ENCODE results near the gene OPN5. TPM values are rescaled to one million over a fixed set of nuclear protein-coding genes. Genes with fewer than 3 reads are reported as not detected.

OPN5 gene
- total and polyA plus RNA-seq, 8 donors = not detected

DNA sequence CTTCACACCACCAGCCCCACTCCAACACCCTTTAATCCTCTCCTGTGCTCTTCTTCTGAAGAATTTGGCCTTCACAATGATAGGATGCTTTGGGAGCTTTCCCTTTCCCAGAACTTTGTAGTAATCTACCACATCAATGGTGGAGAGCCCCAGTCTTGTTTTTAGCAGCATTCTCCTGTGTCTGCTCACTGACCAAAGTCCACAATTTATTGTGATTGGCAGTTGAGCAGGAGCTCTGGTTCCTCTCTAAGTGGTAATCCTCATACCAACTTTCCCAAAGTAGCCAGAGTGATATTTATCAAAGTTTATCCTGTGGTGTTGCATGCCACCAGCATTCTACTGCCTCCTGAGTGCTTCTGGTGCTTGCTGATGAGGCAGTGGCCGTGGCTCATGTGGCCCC is 29.0 kb upstream of the OPN5 start:
- H3K36me3 ChIP-seq = no peaks in the 10 kb centered on the region
- no peak overlapping the region for H3K27ac ChIP-seq
- no peak for ATAC-seq
- no peaks in the 10 kb centered on the region for H3K27me3 ChIP-seq
- DNase-seq = no peak
- WGBS, 2 donors = 61 to 66% methylated on average over 1 of the region's 1 CpG
- no peak for FAIRE-seq
- no peaks in the 10 kb centered on the region for H3K4me1 ChIP-seq
- intact Hi-C loops (cut with DNase I) = no loop called here
- no peak for TF ChIP-seq CTCF (IDR thresholded peaks at IDR 0.05)
- no peaks in the 10 kb centered on the region for H3K9me3 ChIP-seq
- no peak overlapping the region for H3K4me3 ChIP-seq

- intact Hi-C loops (cut with DNase I) = no loop called here
- no peak overlapping the region for H3K4me3 ChIP-seq
- no peaks in the 10 kb centered on the region for H3K27me3 ChIP-seq
- DNase-seq = no peak
- ATAC-seq = no peak
- no peak overlapping the region for H3K27ac ChIP-seq
- WGBS, 2 donors = 19 to 23% methylated on average over 1 of the region's 1 CpG
- no peaks in the 10 kb centered on the region for H3K4me1 ChIP-seq
- FAIRE-seq = no peak
- H3K36me3 ChIP-seq = no peaks in the 10 kb centered on the region
- TF ChIP-seq CTCF (IDR thresholded peaks at IDR 0.05) = no peak
- H3K9me3 ChIP-seq = no peaks in the 10 kb centered on the region
Observed at GRCh38 chr6:47759364-47759763, 22.5 kb upstream of the OPN5 start.

DNA sequence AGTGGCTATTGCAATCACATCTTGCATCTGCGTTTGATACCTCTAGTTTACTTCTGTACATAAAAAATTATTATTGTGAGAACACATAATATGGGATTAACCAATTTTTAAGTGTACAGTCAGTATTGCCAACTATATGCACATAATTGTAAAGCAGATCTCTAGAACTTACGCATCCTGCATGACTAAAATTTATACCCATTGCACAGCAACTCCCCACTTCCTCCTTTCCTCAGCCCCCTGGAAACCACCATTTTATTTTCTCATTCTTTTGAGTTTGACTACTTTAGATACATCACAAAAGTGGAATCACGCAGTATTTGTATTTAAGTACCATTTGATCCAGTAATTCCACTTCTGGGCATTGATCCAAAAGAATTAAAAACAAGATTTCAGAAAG is 19.3 kb upstream of the OPN5 start:
- no peak for TF ChIP-seq CTCF (IDR thresholded peaks at IDR 0.05)
- FAIRE-seq (no peak), ATAC-seq (no peak), DNase-seq (no peak)
- Histone ChIP-seq H3K27ac (no peak overlapping the region), H3K4me1 (no peaks in the 10 kb centered on the region), H3K27me3 (no peaks in the 10 kb centered on the region), H3K9me3 (no peaks in the 10 kb centered on the region), H3K36me3 (no peaks in the 10 kb centered on the region), H3K4me3 (no peak overlapping the region)
- intact Hi-C loops (cut with DNase I) = no loop called here
- WGBS, 2 donors = 90 to 97% methylated on average over 3 of the region's 3 CpGs

DNA sequence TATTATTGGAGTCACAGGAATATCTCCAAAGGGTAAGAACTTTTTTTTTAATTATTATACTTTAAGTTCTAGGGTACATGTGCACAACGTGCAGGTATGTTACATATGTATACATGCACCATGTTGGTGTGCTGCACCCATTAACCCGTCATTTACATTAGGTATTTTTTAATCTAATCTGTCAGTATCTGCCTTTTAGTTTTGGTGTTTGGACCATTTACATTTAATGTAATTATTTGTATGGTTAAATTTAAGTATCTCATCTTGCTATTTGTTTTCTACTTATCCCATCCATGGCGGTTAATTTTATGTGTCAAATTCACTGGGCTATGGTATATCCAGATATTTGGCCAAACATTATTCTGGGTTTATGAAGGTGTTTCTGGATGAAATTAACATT is 15.4 kb upstream of the OPN5 start:
- TF ChIP-seq CTCF (IDR thresholded peaks at IDR 0.05) = no peak
- H3K36me3 ChIP-seq = no peaks in the 10 kb centered on the region
- no peak overlapping the region for H3K4me3 ChIP-seq
- no peaks in the 10 kb centered on the region for H3K4me1 ChIP-seq
- intact Hi-C loops (cut with DNase I) = no loop called here
- no peak for ATAC-seq
- H3K9me3 ChIP-seq = no peaks in the 10 kb centered on the region
- FAIRE-seq = no peak
- no peak overlapping the region for H3K27ac ChIP-seq
- WGBS, 2 donors = 78 to 89% methylated on average over 3 of the region's 3 CpGs
- H3K27me3 ChIP-seq = no peaks in the 10 kb centered on the region
- DNase-seq = no peak

DNA sequence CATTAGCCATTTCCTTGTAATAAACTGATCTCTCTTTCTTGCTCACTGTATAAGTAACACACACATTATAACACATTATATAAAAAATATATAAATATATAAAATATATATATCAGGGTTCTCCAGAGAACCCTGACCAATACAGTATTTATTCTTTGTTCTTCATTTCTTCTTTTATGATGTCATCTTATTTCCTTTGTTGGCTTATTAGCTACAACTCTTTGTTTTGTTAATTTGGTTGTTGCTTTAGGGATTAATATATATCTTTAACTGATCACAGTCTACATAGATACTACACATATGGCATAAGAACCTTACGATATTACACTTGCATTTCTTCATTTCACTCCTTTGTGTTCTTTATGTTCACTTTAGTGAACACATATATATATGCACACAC is 14.7 kb upstream of the OPN5 start:
- Histone ChIP-seq H3K27me3 (no peaks in the 10 kb centered on the region), H3K4me1 (no peaks in the 10 kb centered on the region), H3K27ac (no peak overlapping the region), H3K9me3 (no peaks in the 10 kb centered on the region), H3K4me3 (no peak overlapping the region), H3K36me3 (no peaks in the 10 kb centered on the region)
- 0 to 53% methylated on average over 1 of the region's 1 CpG for WGBS, 2 donors
- FAIRE-seq = no peak
- ATAC-seq = no peak
- no peak for TF ChIP-seq CTCF (IDR thresholded peaks at IDR 0.05)
- intact Hi-C loops (cut with DNase I) = no loop called here
- DNase-seq = no peak
